SK-N-MC (cell line): ENCODE data around the gene HIBCH.

Source experiments
- EZH2 ChIP-seq: fragments of 200-600 bp; sonication (generic); IDR thresholded peaks from one replicate; pipeline ENCODE4 v1.6.1; 2017; ENCODE audit warnings: antibody characterized with exemption
- FOXP2 ChIP-seq: optimal IDR thresholded peaks from 2 replicates; pipeline ENCODE3; 2011; ENCODE audit warnings: mild to moderate bottlenecking, moderate library complexity; ENCODE audit not compliant: insufficient read depth; ENCODE audit errors: extremely low read length, control extremely low read depth
- POLR2AphosphoS5 ChIP-seq: IDR thresholded peaks from 2 replicates; pipeline ENCODE4 v1.6.1; 2012; ENCODE audit warnings: mild to moderate bottlenecking, low read depth, low read length, borderline replicate concordance

GRCh38 chr2:190215620-190216019 is 104.0 kb downstream of the HIBCH start:
- TF ChIP-seq POLR2AphosphoS5 (no peak), EZH2 (no peak), FOXP2 (no peak)
